K562 (cell line): ENCODE measurements around the gene RNFT2. TPM values are rescaled to one million over a fixed set of nuclear protein-coding genes. Genes with fewer than 3 reads are reported as not detected.

Experiments used
- ATAC-seq: fragments of 200-7000 bp; cut with Tn5 transposase; 3 replicates; pipeline ENCODE4 v1.9.1; 2020; ENCODE audit warnings: moderate library complexity
- BruUV-seq: library from RNA; stranded (reverse); fragments of 400-500 nt; replicated peaks from 2 replicates; lab custom pipeline; 2021; lab: Mats Ljungman, UMichigan
- CTCF ChIA-PET: fragments of 300-600 bp; formaldehyde crosslinking; extraction: SDS; loops from one replicate; lab custom pipeline; 2021; ENCODE audit warnings: low intra/inter-chr PET ratio; lab: Yijun Ruan, JAX
- POLR2A ChIA-PET: fragments of 300-600, 350-650 bp; sonication (Branson Sonifier 250); formaldehyde crosslinking; extraction: SDS; loops from one replicate; lab custom pipeline; 2021; ENCODE audit warnings: antibody characterized with exemption, inconsistent platforms; lab: Yijun Ruan, JAX
- DNase-seq, 4 experiments: peaks; one replicate each; pipeline versions ENCODE4 v3.0.0 to v3.0.0-alpha.2; 2011 to 2018; ENCODE audit warnings: low spot score in 3 of 4, mixed read lengths in 3 of 4; ENCODE audit errors: extremely low read depth in 1 of 4
- FAIRE-seq: peaks from 2 replicates; lab custom pipeline; 2011; peaks lifted over from hg19 to GRCh38; lab: Jason Lieb, UNC
- H2AFZ ChIP-seq: 2 replicates; pipeline ENCODE4 v1.6.0; 2011; ENCODE audit warnings: low read depth, low read length, control low read depth, inconsistent platforms
- H3K27ac ChIP-seq: fragments of 200-600 bp; 3 replicates; pipeline ENCODE4 v1.8.0; 2011; ENCODE audit warnings: low read depth, mild to moderate bottlenecking, control low read depth, inconsistent platforms, low read length, moderate library complexity, mixed read lengths; ENCODE audit errors: extremely low read depth
- H3K27me3 ChIP-seq, 2 experiments: fragments of 300-600 bp in 1 of 2; 2 replicates in 1 of 2; 3 replicates in 1 of 2; pipeline versions ENCODE4 v1.6.0 to v1.8.0; 2011; ENCODE audit warnings: inconsistent platforms in 2 of 2, low read length in 2 of 2, mild to moderate bottlenecking in 1 of 2, mixed read lengths in 1 of 2, moderate library complexity in 1 of 2; ENCODE audit not compliant: control insufficient read depth in 2 of 2, insufficient read depth in 2 of 2
- H3K36me3 ChIP-seq: fragments of 300-600 bp; 3 replicates; pipeline ENCODE4 v1.8.0; 2011; ENCODE audit warnings: mild to moderate bottlenecking, low read length, inconsistent platforms; ENCODE audit not compliant: control insufficient read depth, insufficient read depth
- H3K4me1 ChIP-seq, 2 experiments: fragments of 200-600 bp in 1 of 2; replicated peaks in 1 of 2; 2 replicates in 1 of 2; 3 replicates in 1 of 2; pipeline versions ENCODE4 v1.5.1 to v1.8.0; 2011; ENCODE audit warnings: inconsistent platforms in 2 of 2, low read length in 2 of 2, mild to moderate bottlenecking in 1 of 2, mixed read lengths in 1 of 2, moderate library complexity in 1 of 2; ENCODE audit not compliant: control insufficient read depth in 2 of 2, insufficient read depth in 2 of 2
- H3K4me2 ChIP-seq: 2 replicates; pipeline ENCODE4 v1.6.1; 2011; ENCODE audit warnings: low read length, control low read depth, inconsistent platforms, mixed read lengths; ENCODE audit not compliant: insufficient read depth
- H3K4me3 ChIP-seq: fragments of 200-600 bp; sonication (generic), shearing (Covaris generic); 2 replicates; pipeline ENCODE4 v1.5.1; 2016; ENCODE audit warnings: control low read depth, inconsistent platforms
- H3K79me2 ChIP-seq: fragments of 200-600 bp; 3 replicates; pipeline ENCODE4 v1.8.0; 2011; ENCODE audit warnings: low read length, inconsistent platforms; ENCODE audit not compliant: control insufficient read depth, insufficient read depth
- H3K9ac ChIP-seq, 2 experiments: 2 replicates each; pipeline versions ENCODE4 v1.6.0 to v1.6.1; 2011; ENCODE audit warnings: low read depth in 2 of 2, low read length in 2 of 2, control low read depth in 1 of 2, inconsistent platforms in 1 of 2, mild to moderate bottlenecking in 1 of 2, mixed read lengths in 1 of 2; ENCODE audit not compliant: insufficient read depth in 1 of 2
- H3K9me1 ChIP-seq: one replicate; pipeline ENCODE4 v1.6.0; 2011; ENCODE audit warnings: inconsistent platforms, mild to moderate bottlenecking, low read length, moderate library complexity; ENCODE audit not compliant: control insufficient read depth, insufficient read depth
- H3K9me3 ChIP-seq: replicated peaks from 2 replicates; pipeline ENCODE4 v1.5.1; 2011; ENCODE audit warnings: low read depth, low read length, inconsistent platforms; ENCODE audit not compliant: control insufficient read depth, insufficient read depth
- H4K20me1 ChIP-seq: replicated peaks from 2 replicates; pipeline ENCODE4 v1.6.1; 2011; ENCODE audit warnings: low read length, inconsistent platforms, mixed read lengths; ENCODE audit not compliant: control insufficient read depth, insufficient read depth
- ARID2 ChIP-seq: fragments of 450-650 bp; IDR thresholded peaks from 2 replicates; pipeline ENCODE4 v1.6.1; 2017; ENCODE audit warnings: antibody characterized with exemption, mild to moderate bottlenecking
- FOXP4 ChIP-seq: sonication (generic); formaldehyde crosslinking; IDR thresholded peaks from 2 replicates; pipeline ENCODE4 v1.8.0; 2022; ENCODE audit warnings: mild to moderate bottlenecking, missing genetic modification reagents, borderline replicate concordance
- IRF2 ChIP-seq: sonication (generic); formaldehyde crosslinking; IDR thresholded peaks from 2 replicates; pipeline ENCODE4 v1.8.1; 2022; ENCODE audit warnings: mild to moderate bottlenecking, missing genetic modification reagents
- MCM2 ChIP-seq: fragments of 450-650 bp; IDR thresholded peaks from 2 replicates; pipeline ENCODE4 v1.6.1; 2017; ENCODE audit warnings: low read depth, mild to moderate bottlenecking
- MNT ChIP-seq, 2 experiments: fragments of 450-650 bp; conservative IDR thresholded peaks; 2 replicates each; pipeline ENCODE4 v1.6.1; 2017; ENCODE audit warnings: mild to moderate bottlenecking in 2 of 2, moderate library complexity in 2 of 2
- SAFB2 ChIP-seq: fragments of 200-400 bp; formaldehyde crosslinking; IDR thresholded peaks from 2 replicates; pipeline ENCODE4 v1.6.1; 2018; ENCODE audit warnings: borderline replicate concordance, low read length, low read depth, moderate library complexity; ENCODE audit not compliant: severe bottlenecking
- ZNF12 ChIP-seq: sonication (generic); formaldehyde crosslinking; IDR thresholded peaks from 2 replicates; pipeline ENCODE4 v1.4.0; 2020; ENCODE audit warnings: mild to moderate bottlenecking, missing genetic modification reagents
- ZNF3 ChIP-seq: fragments of 250-450 bp; sonication (Bioruptor Pico); IDR thresholded peaks from 2 replicates; pipeline ENCODE4 v1.5.0; 2021; ENCODE audit warnings: mild to moderate bottlenecking, moderate library complexity
- ZNF766 ChIP-seq: fragments of 200-800 bp; sonication (Bioruptor generic); conservative IDR thresholded peaks from 2 replicates; pipeline ENCODE4 v1.6.1; 2016; ENCODE audit warnings: missing genetic modification characterization, missing compliant biosample characterization
- WGBS: fragments of 100-300 bp; shearing (Covaris generic); methylation state at CpG from one replicate; pipeline ENCODE4 v1.1.6; 2016; ENCODE audit warnings: low coverage, mixed read lengths; ENCODE audit not compliant: insufficient coverage; ENCODE audit errors: missing lambda C conversion rate; 5-methylcytosine and 5-hydroxymethylcytosine counted together
- in situ Hi-C: fragments of 300-500 bp; cut with MboI; formaldehyde crosslinking; loops from 4 replicates; pipeline ENCODE4 v1.15.0; 2018; ENCODE audit warnings: inconsistent platforms, mixed read lengths
- intact Hi-C: fragments of 100-400 bp; cut with micrococcal nuclease; formaldehyde crosslinking; loops from 2 replicates; pipeline ENCODE4 v1.14.2; 2022
- polyA plus RNA-seq, 8 experiments: library from polyadenylated mRNA; depleted of rRNA in 4 of 8; stranded (reverse) in 5 of 8; unstranded in 3 of 8; fragments of >200 nt; fragmentation: Nextera tagmentation in 2 of 8; fragmentation: Illumina TruSeq in 1 of 8; extraction: Ambion mirVana in 2 of 8; extraction: Trizol in 1 of 8; gene quantifications; 2 replicates each; pipeline versions ENCODE4 v1.2.1 to v1.2.3, GENCODE V29; 2011 to 2014; ENCODE audit warnings: inconsistent platforms in 1 of 8, missing spikeins in 1 of 8
- total RNA-seq, 7 experiments: library from RNA; depleted of rRNA in 6 of 7; stranded (reverse); fragments of >200 nt in 6 of 7; fragmentation: Illumina TruSeq in 2 of 7; extraction: Trizol in 2 of 7; gene quantifications; 2 replicates each; pipeline versions ENCODE4 v1.2.1 to v1.2.3, GENCODE V29; 2011 to 2021; ENCODE audit warnings: low replicate concordance in 1 of 7

The RNFT2 gene
- total and polyA plus RNA-seq, 9 of the 15 experiments (the other 6 are each of a cell fraction or from before 2014, with no cell fraction given): 3.6 to 26.3 (median 9.5) TPM

GRCh38 chr12:116799955-116800354 lies 61.8 kb downstream of the RNFT2 start:
- Histone ChIP-seq H2AFZ (no peak overlapping the region), H3K4me3 (no peak overlapping the region), H3K36me3 (no peaks in the 10 kb centered on the region), H3K27me3 (no peaks in the 10 kb centered on the region), H3K27ac (no peak overlapping the region), H3K4me2 (no peak overlapping the region), H4K20me1 (no peaks in the 10 kb centered on the region; the same call in 1 of the 2 replicates), H3K9me1 (no peaks in the 10 kb centered on the region), H3K79me2 (no peaks in the 10 kb centered on the region), H3K4me1 (no peaks in the 10 kb centered on the region), H3K9ac (no peak overlapping the region), H3K9me3 (no peaks in the 10 kb centered on the region)
- in situ Hi-C loops: no loop called here
- intact Hi-C loops: no loop called here
- ChIA-PET CTCF (no interaction called here), POLR2A (no interaction called here)
- WGBS: 51% methylated on average over 6 of the region's 6 CpGs
- ATAC-seq (no peak), FAIRE-seq (no peak), DNase-seq (no peak)
- BruUV-seq: no TSS peak
- TF ChIP-seq ARID2: no peak
- peak; percentile 93 for TF ChIP-seq ZNF766 (CRISPR knock-in tag)
- no peak for TF ChIP-seq MCM2
- no peak for TF ChIP-seq SAFB2
- TF ChIP-seq ZNF3: no peak
- TF ChIP-seq ZNF12 (CRISPR knock-in tag): no peak

- ChIA-PET POLR2A (no interaction called here), CTCF (interaction anchor here (0.6 kb wide), 1 partner anchor 37 kb away, joined by 4 read pairs; no protein-coding TSS in a partner anchor)
- H3K4me1 ChIP-seq: no peaks in the 10 kb centered on the region
- H3K79me2 ChIP-seq: no peaks in the 10 kb centered on the region
- intact Hi-C loops: no loop called here
- no peak overlapping the region for H3K4me3 ChIP-seq
- H3K9me3 ChIP-seq: no peaks in the 10 kb centered on the region
- H3K9me1 ChIP-seq: no peaks in the 10 kb centered on the region
- ATAC-seq (no peak), FAIRE-seq (no peak), DNase-seq (no peak)
- whole genome bisulfite sequencing: 44% methylated on average over 2 of the region's 2 CpGs
- H3K9ac ChIP-seq: no peak overlapping the region; a peak in 1 of 4 replicates
- no peaks in the 10 kb centered on the region for H3K27me3 ChIP-seq
- in situ Hi-C loops: no loop called here
- H4K20me1 ChIP-seq: no peaks in the 10 kb centered on the region; the same call in 1 of the 2 replicates
- H2AFZ ChIP-seq: no peak overlapping the region
- no TSS peak for BruUV-seq
- H3K4me2 ChIP-seq: no peak overlapping the region
- no peaks in the 10 kb centered on the region for H3K36me3 ChIP-seq
- no peak overlapping the region for H3K27ac ChIP-seq
- TF ChIP-seq FOXP4 (CRISPR knock-in tag): no peak
- no peak for TF ChIP-seq IRF2 (CRISPR knock-in tag)
- no peak for TF ChIP-seq MNT (conservative IDR thresholded peaks at IDR 0.05)
These were observed 62.8 kb downstream of the RNFT2 start for GRCh38 chr12:116800918-116801317.
